GM19328 (cell line): ENCODE measurements around the gene SCNN1G.
A peak's percentile ranks its signal among the peaks of the same experiment; 100 is the strongest.

Experiments
- ATAC-seq: cut with Tn5 transposase; IDR thresholded peaks from one replicate; pipeline ENCODE4 v1.9.1; 2021; ENCODE audit warnings: mild to moderate bottlenecking, moderate library complexity; ENCODE audit not compliant: unreplicated experiment

SCNN1G gene

GRCh38 chr16:23149993-23150364 lies 32.6 kb upstream of the SCNN1G start:
- no peak for ATAC-seq

DNA sequence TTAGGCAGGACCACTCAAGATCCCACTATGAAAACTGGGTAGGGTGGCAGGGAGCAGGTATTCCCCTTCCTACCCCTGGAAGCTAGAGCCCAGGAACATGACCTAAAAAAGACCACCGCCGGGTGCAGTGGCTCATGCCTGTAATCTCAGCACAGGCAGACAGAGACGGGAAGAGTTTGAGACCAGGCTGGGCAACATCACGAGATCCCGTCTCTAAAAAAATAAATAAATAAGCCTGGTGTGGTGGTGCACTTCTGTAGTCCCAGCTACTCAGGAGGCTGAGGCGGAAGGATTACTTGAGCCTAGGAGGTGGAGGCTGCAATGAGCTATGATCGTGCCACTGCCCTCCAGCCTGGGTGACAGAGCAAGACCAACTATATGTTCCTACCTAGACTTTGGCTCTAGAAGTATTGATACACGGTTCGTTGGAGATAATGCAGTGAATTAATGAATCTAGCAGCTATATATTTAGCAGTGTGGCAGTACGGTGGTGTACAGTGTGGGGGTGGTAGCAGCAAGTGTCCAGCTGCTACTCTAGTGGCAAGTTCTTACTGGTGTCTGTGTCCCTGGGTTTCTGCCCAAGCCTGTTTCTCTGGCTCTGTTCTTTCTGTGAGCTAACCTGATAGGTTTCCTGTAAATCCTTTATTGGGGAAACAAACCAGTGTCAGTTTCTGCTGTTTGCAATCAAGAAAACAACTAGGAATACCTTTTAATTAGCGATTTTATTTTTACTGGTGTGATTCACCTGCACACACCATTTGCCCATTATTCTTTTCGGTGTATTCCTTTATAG lies 30.0 kb upstream of the SCNN1G start:
- ATAC-seq = no peak

GRCh38 chr16:23155445-23156049 lies 27.0 kb upstream of the SCNN1G start:
- no peak for ATAC-seq

DNA sequence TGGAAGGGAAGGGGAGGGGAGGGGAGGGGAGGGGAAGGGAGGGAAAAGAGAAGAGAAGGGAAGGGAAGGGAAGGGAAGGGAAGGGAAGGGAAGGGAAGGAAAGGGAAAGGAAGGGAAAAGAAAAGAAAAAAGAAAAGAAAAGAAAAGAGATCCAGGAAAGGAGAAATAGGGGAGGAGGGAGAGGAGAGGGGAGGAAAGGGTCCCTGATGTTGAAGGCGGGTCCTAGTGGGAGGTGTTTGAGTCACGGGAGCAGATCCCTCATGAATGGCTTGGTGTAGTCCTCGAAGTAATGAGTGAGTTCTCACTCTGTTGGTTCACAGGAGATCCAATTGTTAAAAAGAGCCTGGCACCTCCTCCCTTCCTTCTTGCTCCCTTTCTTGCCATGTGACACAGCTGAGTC lies 26.4 kb upstream of the SCNN1G start:
- ATAC-seq = no peak

- ATAC-seq = no peak
Observed at GRCh38 chr16:23156946-23157460, 25.5 kb upstream of the SCNN1G start.

DNA sequence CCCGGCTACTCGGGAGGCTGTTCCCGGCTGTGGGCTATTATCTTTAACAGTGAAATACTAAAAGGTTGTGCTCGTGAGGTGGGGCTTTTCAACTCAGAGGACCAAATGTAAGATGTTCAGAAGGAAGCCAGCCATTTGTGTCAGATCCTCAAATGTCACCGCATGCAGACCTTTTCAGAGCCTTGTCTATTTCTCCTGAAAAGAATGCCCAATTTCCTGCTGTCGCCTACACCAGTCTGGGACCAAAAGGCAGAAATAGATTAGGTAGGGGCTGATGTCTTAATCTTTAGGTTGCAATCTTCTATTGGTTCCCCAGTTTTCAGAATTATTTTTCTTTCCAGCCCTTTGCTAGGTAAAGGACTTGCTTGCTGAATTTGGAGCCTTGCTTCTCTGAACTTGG lies 24.4 kb upstream of the SCNN1G start:
- ATAC-seq = no peak

- no peak for ATAC-seq
Observed at GRCh38 chr16:23160082-23160481, 22.5 kb upstream of the SCNN1G start.

DNA sequence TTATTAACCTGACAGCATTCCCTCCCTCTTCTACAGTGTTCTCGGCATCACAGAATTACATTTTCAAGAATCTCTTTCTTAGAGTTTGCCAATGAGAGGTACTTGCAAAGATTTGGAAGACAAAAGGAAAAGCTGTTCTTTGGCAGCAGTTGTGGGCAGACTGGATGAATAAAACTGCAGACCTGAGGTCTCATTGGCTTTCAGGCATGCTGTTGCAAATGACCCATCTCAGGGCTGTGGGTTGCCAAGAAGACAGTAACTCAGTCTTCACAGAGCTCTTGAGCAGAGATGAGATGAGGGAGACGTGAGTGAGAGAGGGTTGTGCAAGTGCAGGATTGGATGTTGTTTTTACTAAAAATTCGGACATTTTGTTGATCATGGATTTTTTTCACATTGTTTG lies 22.0 kb upstream of the SCNN1G start:
- no peak for ATAC-seq

DNA sequence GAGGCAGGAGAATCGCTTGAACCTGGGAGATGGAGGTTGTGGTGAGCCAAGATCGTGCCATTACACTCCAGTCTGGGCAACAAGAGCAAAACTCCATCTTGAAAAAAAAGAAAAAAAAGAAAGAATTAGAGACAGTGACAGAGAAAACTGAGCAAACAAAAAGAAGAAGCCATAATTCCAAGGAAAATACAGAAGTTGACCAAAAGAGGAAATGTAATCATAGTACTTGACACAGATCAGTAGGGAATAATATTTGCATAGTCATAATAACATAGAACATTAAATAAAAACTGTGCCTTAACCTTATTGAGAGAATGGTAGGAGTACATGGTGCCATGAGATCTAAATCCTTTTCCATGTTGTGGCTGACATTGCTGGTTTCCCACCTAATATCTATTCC lies 18.6 kb upstream of the SCNN1G start:
- no peak for ATAC-seq

GRCh38 chr16:23164736-23165135 lies 17.8 kb upstream of the SCNN1G start:
- no peak for ATAC-seq

DNA sequence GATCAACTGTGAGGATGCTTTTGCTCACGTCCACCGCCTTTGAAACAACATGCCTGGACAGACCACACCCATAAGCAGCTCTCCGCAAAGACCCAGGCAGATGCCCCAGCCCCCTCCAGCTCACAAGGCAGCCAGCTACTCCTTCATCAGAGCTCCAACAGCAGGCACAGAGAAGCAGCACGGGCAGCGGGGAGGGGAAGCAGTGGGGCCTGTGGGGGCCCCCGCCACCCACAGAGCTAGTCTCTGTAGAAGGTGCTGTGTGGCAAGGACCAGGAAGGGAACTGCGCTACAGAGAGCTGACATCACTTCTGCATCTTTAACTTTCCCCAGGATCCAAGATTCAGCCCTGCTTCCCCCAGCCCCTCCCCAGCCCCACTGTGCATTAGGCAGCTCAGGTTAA lies 10.0 kb upstream of the SCNN1G start:
- ATAC-seq = no peak

GRCh38 chr16:23172994-23173393 lies 9.6 kb upstream of the SCNN1G start:
- ATAC-seq = no peak

- ATAC-seq = no peak
Observed at GRCh38 chr16:23174622-23175021, 7.9 kb upstream of the SCNN1G start.

- no peak for ATAC-seq
Observed at GRCh38 chr16:23175651-23176050, 6.9 kb upstream of the SCNN1G start.

DNA sequence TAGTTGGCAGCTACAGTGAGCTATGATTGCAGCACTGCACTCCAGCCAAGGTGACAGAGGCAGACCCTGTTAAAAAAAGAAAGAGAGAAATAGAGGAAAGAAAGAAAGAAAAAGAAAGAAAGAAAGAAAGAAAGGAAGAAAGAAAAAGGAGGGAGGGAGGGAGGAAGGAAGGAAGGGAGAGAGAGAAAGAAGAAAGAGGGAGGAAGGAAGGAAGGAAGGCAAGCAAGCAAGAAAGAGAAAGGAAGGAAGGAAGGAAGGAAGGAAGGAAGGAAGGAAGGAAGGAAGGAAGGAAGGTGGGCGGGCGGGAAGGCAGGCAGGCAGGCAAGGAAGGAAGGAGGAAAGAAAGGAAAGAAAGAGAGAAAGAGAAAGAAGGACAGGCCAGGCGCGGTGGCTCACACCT lies 1.0 kb upstream of the SCNN1G start:
- ATAC-seq = no peak

DNA sequence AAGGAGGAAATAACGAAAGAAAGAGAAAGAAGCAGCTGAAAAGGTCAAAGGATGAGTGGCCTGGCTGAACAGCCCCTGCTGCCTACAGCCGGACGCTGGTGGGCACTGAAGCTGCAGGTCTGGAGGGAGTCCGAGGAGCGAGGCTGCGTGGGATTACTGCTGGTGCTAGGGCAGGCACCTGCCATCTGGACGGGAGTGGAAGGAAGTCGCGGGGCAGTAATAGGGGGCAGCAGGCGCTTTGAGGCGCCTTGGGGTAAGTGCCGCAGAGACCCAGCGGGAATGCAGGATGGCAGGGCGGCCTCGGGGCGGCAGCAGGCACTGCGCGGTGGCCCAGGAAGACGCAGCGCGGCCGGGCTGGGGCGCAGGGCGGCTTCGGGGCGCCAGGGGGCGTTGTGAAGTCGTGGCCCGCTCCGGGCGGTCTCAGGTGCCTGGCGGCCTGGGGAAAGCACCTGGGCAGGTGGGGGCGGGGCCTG lies 303 bp upstream of the SCNN1G start:
- ATAC-seq = peak; percentile 87

DNA sequence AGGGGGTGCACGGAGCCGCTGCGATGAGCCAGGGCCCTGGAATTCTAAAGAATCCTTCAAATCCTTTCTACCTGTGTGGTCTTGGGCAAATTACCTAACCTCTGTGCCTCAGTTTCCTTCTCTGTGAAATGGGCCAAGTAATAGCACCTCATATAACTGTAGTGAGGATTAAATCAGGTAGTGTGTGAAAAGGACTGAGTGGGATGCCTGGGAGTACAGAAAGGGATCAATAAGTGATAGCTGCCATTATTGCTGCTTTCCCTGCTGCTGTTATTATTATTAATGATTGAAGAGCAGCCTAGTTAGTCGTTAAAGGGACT lies 958 bp downstream of the SCNN1G start:
- ATAC-seq = no peak

GRCh38 chr16:23185656-23186055 lies 3.1 kb downstream of the SCNN1G start:
- no peak for ATAC-seq

- no peak for ATAC-seq
Observed at GRCh38 chr16:23186171-23186570, 3.6 kb downstream of the SCNN1G start.

- no peak for ATAC-seq
Observed at GRCh38 chr16:23187341-23187740, 4.8 kb downstream of the SCNN1G start.

- no peak for ATAC-seq
Observed at GRCh38 chr16:23188911-23189310, 6.4 kb downstream of the SCNN1G start.

DNA sequence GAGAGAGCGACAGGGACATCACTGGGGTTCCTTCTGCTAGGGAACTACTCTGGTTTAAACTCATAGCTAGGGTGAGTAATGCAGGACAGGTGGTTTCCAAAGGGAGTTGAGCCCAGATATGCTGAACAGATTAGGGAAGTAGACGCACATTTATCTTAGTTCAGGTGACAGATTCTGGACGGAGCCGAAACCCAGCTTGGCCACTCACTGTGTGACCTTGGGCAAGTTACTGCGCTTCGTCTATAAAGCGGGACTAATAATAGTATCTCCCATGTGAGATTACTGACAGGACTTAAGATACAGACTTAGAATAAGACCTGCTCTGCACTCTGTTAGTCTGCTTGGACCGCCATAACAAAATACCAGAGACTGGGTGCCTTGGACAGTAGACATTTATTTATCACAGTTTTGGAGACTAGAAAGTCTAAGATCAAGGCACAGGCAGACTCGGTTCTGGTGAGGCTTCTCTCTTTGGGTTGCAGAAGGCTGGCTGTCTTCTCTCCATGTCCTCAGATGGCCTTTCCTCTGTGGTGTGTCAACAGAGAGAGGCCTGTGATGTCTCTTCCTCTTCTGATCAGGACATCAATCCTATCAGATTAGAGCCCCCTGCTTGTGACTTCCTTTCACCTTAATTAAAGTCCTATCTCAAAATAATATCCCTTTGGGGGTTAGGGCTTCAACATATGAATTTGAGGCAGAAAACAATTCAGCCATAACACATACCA lies 12.1 kb downstream of the SCNN1G start:
- no peak for ATAC-seq
